AG04449 (cell line): ENCODE measurements around the gene HOXC9.

Source experiments
- CTCF ChIA-PET: fragments of 350-600 bp; formaldehyde crosslinking; extraction: SDS; loops from one replicate; lab custom pipeline; 2021; ENCODE audit warnings: antibody characterized with exemption; lab: Yijun Ruan, JAX
- POLR2A ChIA-PET: fragments of 400-600, 350-600 bp; formaldehyde crosslinking; extraction: SDS; loops from one replicate; lab custom pipeline; 2020; ENCODE audit warnings: antibody characterized with exemption, inconsistent platforms; lab: Yijun Ruan, JAX
- DNase-seq: peaks from one replicate; pipeline ENCODE4 v3.0.0-alpha.2; 2010; ENCODE audit warnings: low read depth, low spot score
- H3K4me3 ChIP-seq: 2 replicates; pipeline ENCODE4 v1.5.1; 2011; ENCODE audit warnings: low read depth, mild to moderate bottlenecking, control low read depth, low read length
- TF ChIP-seq, protein P1 (sequence below): IDR thresholded peaks from one replicate; pipeline ENCODE4 v1.5.1; 2011; ENCODE audit warnings: mild to moderate bottlenecking, moderate library complexity, low read length, control low read depth, inconsistent platforms; ENCODE audit not compliant: insufficient read depth; ENCODE audit errors: missing control alignments

Gene HOXC9

DNA sequence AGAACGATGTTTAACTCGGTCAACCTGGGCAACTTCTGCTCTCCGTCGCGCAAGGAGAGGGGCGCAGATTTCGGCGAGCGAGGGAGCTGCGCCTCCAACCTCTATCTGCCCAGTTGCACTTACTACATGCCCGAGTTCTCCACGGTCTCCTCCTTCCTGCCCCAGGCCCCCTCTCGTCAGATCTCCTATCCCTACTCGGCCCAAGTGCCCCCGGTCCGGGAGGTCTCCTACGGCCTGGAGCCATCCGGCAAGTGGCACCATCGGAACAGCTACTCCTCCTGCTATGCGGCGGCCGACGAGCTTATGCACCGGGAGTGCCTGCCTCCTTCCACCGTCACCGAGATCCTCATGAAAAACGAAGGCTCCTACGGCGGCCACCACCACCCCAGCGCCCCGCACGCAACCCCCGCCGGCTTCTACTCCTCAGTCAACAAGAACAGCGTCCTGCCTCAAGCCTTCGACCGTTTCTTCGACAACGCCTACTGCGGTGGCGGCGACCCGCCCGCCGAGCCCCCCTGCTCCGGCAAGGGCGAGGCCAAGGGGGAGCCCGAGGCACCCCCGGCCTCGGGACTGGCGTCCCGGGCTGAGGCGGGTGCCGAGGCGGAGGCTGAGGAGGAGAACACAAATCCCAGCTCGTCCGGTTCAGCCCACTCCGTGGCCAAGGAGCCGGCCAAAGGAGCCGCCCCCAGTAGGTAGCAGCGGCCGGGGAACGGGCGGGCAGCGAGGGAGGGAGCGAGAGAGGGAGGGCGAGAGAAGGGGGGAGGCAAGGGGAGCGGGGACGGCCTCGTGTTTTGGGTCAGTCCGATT, 26.5 kb upstream of the HOXC9 start:
- DNase-seq: no peak
- POLR2A ChIA-PET: interaction anchor here (0.6 to 1.1 kb wide), 3 partner anchors 8 to 232 kb away, joined by 3 to 10 read pairs (median 3); no protein-coding TSS in a partner anchor
- CTCF ChIA-PET: interaction anchor here (0.8 to 1.4 kb wide), 4 partner anchors 12 to 241 kb away, joined by 3 read pairs; partner anchors contain the start of gene HOXC10
- peak overlapping the region; percentile 76 for H3K4me3 ChIP-seq
- TF ChIP-seq, protein P1, sequence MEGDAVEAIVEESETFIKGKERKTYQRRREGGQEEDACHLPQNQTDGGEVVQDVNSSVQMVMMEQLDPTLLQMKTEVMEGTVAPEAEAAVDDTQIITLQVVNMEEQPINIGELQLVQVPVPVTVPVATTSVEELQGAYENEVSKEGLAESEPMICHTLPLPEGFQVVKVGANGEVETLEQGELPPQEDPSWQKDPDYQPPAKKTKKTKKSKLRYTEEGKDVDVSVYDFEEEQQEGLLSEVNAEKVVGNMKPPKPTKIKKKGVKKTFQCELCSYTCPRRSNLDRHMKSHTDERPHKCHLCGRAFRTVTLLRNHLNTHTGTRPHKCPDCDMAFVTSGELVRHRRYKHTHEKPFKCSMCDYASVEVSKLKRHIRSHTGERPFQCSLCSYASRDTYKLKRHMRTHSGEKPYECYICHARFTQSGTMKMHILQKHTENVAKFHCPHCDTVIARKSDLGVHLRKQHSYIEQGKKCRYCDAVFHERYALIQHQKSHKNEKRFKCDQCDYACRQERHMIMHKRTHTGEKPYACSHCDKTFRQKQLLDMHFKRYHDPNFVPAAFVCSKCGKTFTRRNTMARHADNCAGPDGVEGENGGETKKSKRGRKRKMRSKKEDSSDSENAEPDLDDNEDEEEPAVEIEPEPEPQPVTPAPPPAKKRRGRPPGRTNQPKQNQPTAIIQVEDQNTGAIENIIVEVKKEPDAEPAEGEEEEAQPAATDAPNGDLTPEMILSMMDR: no peak

DNA sequence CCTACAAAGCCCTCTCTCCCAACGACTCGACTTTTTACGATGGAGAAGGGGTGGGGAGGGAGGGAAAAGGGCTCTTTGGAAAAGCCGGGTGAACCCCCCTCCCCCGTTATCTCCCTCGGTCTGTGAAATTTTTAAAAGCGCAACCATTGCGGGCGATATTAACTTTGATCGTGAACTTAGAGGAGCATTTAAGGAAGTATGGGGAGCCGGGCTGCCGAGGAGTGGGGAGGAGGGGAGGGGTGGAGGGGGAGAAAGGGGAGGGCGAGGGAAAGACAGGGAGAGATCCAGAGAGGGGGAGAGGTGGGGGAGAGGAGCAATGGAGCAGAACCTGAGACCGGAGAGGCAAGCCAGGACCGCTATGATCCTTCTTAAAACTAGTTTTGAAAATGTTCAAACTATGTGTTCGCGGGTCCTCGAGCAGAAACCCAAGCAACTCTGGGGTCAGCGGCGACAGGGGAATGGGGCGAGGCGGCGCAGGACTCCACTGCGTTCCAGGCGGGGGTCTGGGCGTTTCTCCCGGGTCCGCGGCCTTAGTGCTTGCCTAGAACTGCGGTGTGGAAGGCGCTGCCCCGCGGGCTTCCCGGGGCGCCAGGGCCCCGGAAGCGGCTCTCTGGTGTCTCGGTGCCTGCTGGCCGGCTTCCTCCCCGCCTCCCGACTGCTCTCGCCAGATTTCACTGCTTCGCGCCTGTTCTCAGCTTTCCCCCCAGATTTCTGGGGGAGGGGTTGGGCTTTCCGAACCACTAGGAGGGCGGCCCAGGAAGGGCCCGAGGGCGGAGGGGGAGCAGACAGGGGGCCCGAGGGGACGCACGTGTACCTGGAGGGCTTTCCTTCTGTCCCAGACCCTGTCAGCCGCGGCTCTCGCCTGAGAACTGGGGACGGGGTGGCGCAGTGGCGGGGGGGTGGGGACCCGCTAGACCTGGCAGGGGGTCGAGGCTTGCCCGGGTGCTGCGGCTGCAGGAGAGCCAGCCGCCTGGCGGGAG, 25.6 kb upstream of the HOXC9 start, which contains the start of gene HOTAIR:
Gene HOTAIR (minus strand): TSS at position 871 of the 980 bp plus-strand sequence.
- DNase-seq: no peak
- ChIA-PET CTCF (no interaction called here), POLR2A (interaction anchor here (0.6 to 1.1 kb wide), 4 partner anchors 9 to 231 kb away, joined by 3 to 10 read pairs (median 4); no protein-coding TSS in a partner anchor)
- peak within 1 kb of the TSS; percentile 76 for H3K4me3 ChIP-seq
- TF ChIP-seq, protein P1: no peak

DNA sequence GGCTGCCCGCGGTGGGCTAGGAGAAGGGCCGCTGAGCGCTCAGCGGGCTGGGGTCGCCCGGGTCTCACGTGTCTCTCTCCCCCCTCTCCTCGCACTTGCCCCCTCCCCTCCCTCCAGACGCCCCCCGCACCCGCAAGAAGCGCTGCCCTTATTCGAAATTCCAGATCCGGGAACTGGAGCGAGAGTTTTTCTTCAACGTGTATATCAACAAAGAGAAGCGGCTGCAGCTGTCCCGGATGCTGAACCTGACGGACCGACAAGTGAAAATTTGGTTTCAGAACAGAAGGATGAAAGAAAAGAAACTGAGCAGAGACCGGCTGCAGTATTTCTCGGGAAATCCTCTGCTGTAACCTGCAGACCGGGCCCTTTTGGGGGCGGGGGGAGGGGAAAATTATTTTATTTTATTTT, 24.9 kb upstream of the HOXC9 start:
- ChIA-PET CTCF (interaction anchor here (1.4 to 3.1 kb wide), 4 partner anchors 8 to 226 kb away, joined by 3 to 19 read pairs (median 6); no protein-coding TSS in a partner anchor), POLR2A (interaction anchor here (0.6 to 1.7 kb wide), 2 partner anchors 11 to 20 kb away, joined by 4 to 5 read pairs; no protein-coding TSS in a partner anchor)
- H3K4me3 ChIP-seq: peak overlapping the region; percentile 76
- no peak for DNase-seq
- TF ChIP-seq, protein P1: no peak

DNA sequence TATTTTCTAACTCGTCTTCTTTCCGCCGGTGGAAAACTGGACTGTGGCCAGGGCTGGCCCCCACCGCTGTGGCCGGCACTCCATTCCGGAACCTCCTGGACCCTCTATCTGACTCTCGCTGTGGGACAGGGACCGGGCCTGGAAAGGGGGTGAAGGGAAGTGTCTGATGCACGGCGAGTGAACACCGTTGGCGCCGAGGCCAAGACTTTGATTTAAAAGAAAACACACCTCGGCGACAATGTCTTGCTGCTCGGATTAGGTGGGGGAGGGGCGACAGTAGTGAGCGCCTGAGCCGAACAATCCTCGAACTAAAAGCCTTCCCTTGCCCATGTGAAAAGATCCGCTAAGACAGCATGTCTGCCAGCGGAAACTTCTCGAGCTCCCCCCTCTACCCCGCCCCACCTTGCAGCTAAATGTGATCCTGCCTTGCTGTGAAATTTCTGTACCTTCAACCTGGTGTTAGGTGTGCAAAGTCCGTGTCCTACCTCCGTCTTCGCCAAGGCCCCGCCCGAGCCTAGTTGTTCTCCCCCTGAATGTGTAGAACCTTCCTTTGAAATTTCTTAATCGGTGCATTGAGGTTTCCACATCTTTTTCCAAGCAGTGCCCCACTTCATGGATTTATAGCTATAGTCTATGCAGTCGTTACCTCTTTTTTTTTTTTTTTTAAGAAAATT, 24.3 kb upstream of the HOXC9 start:
- H3K4me3 ChIP-seq: peak overlapping the region; percentile 76
- TF ChIP-seq, protein P1: no peak
- no peak for DNase-seq
- POLR2A ChIA-PET: interaction anchor here (0.6 to 1.7 kb wide), 4 partner anchors 8 to 28 kb away, joined by 4 to 5 read pairs (median 4); no protein-coding TSS in a partner anchor
- CTCF ChIA-PET: interaction anchor here (0.6 to 3.1 kb wide), 9 partner anchors 8 to 464 kb away, joined by 3 to 19 read pairs (median 6); partner anchors contain the start of gene HOXC10

DNA sequence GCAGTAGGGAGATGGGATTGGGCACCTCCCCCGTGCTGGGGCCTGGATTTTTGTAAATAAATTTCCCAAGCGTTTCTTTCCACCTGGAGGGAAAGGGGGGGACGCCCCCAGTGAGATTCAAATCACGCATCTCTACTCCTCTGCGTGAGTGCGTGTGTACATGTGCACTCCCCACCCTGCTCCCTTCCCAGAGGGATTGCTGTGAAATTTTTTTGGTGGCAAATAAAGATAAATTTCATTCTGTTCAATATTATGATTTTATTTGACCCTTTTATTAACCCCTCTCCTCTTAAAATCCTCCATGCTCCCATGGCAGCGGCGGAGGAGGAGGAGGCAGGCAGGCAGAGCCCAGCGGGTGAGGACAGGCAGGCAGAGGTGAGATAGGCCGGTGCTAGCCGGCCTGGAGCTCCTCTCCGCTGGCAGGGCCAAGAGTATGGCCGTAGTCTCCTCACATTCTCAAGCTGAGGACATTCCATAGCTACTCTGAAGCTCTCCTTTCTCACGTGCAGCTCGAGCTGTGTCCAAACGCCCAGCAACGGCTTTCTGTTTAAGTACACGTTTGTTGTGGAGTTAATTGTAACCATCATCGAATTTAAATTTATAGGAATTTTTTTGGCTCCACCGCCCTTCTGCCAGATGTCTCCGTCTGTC, 23.7 kb upstream of the HOXC9 start:
- POLR2A ChIA-PET: interaction anchor here (0.7 to 1.7 kb wide), 5 partner anchors 9 to 232 kb away, joined by 3 to 5 read pairs (median 4); no protein-coding TSS in a partner anchor
- no peak for DNase-seq
- CTCF ChIA-PET: interaction anchor here (0.6 to 3.1 kb wide), 10 partner anchors 9 to 463 kb away, joined by 3 to 19 read pairs (median 6); partner anchors contain the start of gene HOXC10
- peak overlapping the region; percentile 76 for H3K4me3 ChIP-seq
- TF ChIP-seq, protein P1: no peak
